Immature natural killer cell (primary cell): Measurements from ENCODE around the gene TNFRSF11A. TPM values are rescaled to one million over a fixed set of nuclear protein-coding genes. Genes with fewer than 3 reads are reported as not detected.

Source experiments
- DNase-seq, 3 donors: peaks; one replicate each; pipeline ENCODE4 v3.0.0; 2022; ENCODE audit warnings: mixed read lengths in 1 of 3
- H3K27ac Mint-ChIP-seq, 6 donors: one replicate each; pipeline ENCODE4 v1.8.0; 2020; ENCODE audit warnings: mixed read lengths in 6 of 6, mild to moderate bottlenecking in 5 of 6, inconsistent platforms in 4 of 6, moderate library complexity in 3 of 6
- H3K27me3 Mint-ChIP-seq, 3 donors: one replicate each; pipeline ENCODE4 v1.8.0; 2020 to 2021; ENCODE audit warnings: low read depth in 3 of 3, mild to moderate bottlenecking in 3 of 3, mixed read lengths in 3 of 3, moderate library complexity in 3 of 3, inconsistent platforms in 1 of 3
- H3K36me3 Mint-ChIP-seq, 3 donors: one replicate each; pipeline ENCODE4 v1.8.0; 2020; ENCODE audit warnings: mixed read lengths in 3 of 3, inconsistent platforms in 2 of 3, mild to moderate bottlenecking in 2 of 3
- H3K4me1 Mint-ChIP-seq, 2 donors: one replicate each; pipeline ENCODE4 v1.8.0; 2020; ENCODE audit warnings: inconsistent platforms in 2 of 2, mild to moderate bottlenecking in 2 of 2, mixed read lengths in 2 of 2, moderate library complexity in 1 of 2
- H3K4me3 Mint-ChIP-seq, 5 donors: one replicate each; pipeline ENCODE4 v1.8.0; 2020; ENCODE audit warnings: mild to moderate bottlenecking in 5 of 5, mixed read lengths in 5 of 5, inconsistent platforms in 3 of 5, moderate library complexity in 3 of 5
- H3K9me3 Mint-ChIP-seq, 6 donors: one replicate each; pipeline ENCODE4 v1.8.0; 2020; ENCODE audit warnings: mild to moderate bottlenecking in 6 of 6, mixed read lengths in 6 of 6, inconsistent platforms in 4 of 6, moderate library complexity in 3 of 6
- polyA plus RNA-seq, 3 donors: library from polyadenylated mRNA; unstranded; fragments of 300-500 nt; fragmentation: Illumina TruSeq; gene quantifications; one replicate each; pipeline ENCODE4 v1.2.3, GENCODE V29; 2021

The TNFRSF11A gene
- polyA plus RNA-seq, 3 donors from 2014 or later, result 13.5 to 23.3 (median 16.8) TPM

DNA sequence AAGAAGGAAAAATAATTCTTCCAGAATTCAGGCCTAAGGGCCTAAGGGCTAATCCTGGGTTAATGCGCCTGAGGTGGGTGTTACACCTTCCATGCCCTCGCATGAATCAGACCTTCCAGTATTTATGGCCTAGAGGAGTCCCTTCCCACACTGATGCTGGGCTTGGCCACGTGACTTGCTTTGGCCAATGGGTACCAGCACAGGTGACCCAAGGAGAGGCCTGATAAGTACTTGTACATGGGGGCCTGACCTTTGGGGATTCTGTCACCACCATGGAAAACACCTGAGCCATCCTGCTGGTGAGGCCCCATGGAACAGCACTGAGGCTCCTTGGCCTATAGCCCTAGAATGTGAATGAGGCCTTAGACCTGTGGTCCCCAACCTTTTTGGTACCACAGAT is 79.8 kb downstream of the TNFRSF11A start:
- Mint-ChIP-seq H3K9me3 (no peaks in the 10 kb centered on the region), H3K27ac (no peak overlapping the region), H3K36me3 (no peaks in the 10 kb centered on the region), H3K4me3 (no peak overlapping the region), H3K27me3 (peaks cover 0 to 10% (median 2%) of the 10 kb centered on the region in 3 donors), H3K4me1 (peaks cover 5 to 20% of the 10 kb centered on the region in 2 donors)
- DNase-seq, result no peak

DNA sequence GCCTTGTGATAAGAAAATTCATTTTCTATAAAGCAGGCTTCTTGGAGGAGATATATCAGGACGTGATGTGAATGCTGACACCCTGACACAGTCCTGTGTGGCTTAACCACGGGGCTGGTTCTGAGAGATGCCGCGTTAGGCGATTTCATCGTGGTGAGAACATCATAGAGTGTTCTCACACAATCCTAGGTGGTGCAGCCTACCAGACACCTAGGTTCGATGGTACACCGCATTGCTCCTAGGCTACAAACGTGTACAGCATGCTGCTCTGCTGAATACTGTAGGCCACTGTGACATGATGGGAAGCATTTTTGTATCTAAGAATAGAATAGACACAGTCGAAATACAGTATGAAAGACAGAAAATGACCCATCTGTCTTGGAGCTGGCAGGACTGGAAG is 82.5 kb downstream of the TNFRSF11A start:
- peak overlapping the region in 1 of 5 donors; percentile 14 for H3K4me3 Mint-ChIP-seq
- DNase-seq, result peak; percentile 23 to 46 (median 46)
- peaks cover 1 to 10% of the 10 kb centered on the region in 2 donors for H3K4me1 Mint-ChIP-seq
- no peaks in the 10 kb centered on the region for H3K9me3 Mint-ChIP-seq
- peak overlapping the region in 4 of 6 donors; percentile 19 to 67 (median 47) for H3K27ac Mint-ChIP-seq
- peaks cover 0 to 9% (median 6%) of the 10 kb centered on the region in 3 donors for H3K27me3 Mint-ChIP-seq
- peaks cover 0 to 5% (median 0%) of the 10 kb centered on the region in 3 donors for H3K36me3 Mint-ChIP-seq

DNA sequence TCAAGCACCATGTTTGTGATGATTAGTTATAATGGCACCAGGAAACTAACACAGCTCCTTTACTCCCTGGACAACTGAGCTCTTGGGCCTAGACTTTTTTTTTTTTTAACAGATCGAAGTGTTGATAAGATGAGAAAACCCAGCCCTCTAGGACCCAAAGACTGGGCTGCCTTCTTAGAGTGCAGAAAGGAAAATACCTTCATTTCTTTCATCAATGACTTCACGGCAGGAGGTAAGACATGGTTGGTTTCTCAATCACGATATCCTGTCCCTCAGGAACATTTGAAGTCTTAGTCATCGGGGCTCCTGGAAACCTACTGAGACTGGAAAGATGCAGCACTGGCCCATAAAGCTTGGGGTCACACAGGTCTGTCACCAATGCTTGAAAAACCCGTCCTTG is 84.7 kb downstream of the TNFRSF11A start:
- no peak overlapping the region for H3K4me3 Mint-ChIP-seq
- H3K4me1 Mint-ChIP-seq, result peaks cover 1 to 10% of the 10 kb centered on the region in 2 donors
- H3K27ac Mint-ChIP-seq, result no peak overlapping the region
- peaks cover 0 to 10% (median 4%) of the 10 kb centered on the region in 3 donors for H3K27me3 Mint-ChIP-seq
- no peaks in the 10 kb centered on the region for H3K9me3 Mint-ChIP-seq
- DNase-seq, result no peak
- peaks cover 0 to 5% (median 0%) of the 10 kb centered on the region in 3 donors for H3K36me3 Mint-ChIP-seq

DNA sequence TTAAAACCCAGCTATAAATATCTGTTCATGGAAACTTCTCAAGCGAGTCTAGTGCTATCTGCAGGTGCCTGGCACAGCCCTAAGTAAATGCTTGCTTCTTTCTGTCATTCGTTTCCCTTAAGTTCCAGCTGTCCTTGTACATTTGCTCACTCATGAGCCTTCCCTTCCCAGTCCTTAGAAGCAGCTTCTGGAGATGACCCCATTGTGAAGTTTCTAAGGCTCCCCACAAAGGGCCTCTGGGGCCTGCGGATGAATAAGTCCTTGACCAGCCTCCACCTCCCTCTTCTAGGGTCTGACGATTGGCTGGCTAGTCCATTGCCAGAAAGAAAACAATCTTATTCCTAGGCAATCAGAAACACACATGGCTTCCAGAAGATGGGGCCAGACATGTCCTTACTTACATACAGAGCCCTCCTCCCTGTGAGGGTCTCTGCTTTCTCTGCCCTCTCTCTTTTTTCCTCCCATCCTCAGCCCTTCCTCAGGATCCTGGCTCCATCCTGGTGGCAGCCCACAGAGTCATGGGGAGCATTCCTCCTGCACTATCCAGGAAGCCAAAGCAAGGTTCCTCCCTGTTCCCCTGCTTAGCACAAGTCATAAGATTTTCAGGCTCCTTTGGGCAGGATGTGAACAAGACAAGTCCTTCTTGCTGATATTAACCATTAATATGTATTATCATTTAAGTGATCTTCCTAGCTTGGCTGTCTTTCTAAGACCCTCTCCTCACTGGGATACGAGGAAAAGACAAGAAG is 87.3 kb downstream of the TNFRSF11A start:
- no peak for DNase-seq

DNA sequence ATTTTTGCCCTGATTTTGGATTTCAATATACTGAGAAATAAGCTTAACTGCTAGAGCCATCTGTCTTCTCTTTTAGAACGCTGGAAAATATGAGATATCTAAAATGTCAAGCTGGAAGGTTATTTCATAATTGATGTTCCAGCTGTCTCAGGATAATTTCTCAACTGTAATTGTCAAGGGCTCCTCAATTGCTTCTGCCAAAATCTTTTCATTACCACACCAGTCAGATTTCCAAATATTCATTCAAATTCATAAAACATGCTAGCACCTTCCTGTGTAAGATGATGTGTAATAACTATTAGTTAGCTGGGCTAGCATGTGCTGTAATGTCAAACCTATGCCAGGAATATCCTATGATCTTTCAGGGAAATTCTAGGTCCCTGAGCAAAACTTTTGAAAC is 88.1 kb downstream of the TNFRSF11A start:
- H3K4me1 Mint-ChIP-seq, result no peaks in the 10 kb centered on the region
- no peak for DNase-seq
- H3K27ac Mint-ChIP-seq, result no peak overlapping the region
- peaks cover 0 to 12% (median 4%) of the 10 kb centered on the region in 3 donors for H3K27me3 Mint-ChIP-seq
- no peak overlapping the region for H3K4me3 Mint-ChIP-seq
- peaks cover 0 to 5% (median 5%) of the 10 kb centered on the region in 3 donors for H3K36me3 Mint-ChIP-seq
- no peaks in the 10 kb centered on the region for H3K9me3 Mint-ChIP-seq

More for the DNA sequence above, 87.3 kb downstream of the TNFRSF11A start:
- Mint-ChIP-seq H3K4me1 (peaks cover 1 to 7% of the 10 kb centered on the region in 2 donors), H3K27me3 (peaks cover 0 to 12% (median 4%) of the 10 kb centered on the region in 3 donors), H3K36me3 (peaks cover 0 to 5% (median 5%) of the 10 kb centered on the region in 3 donors), H3K4me3 (no peak overlapping the region), H3K9me3 (no peaks in the 10 kb centered on the region), H3K27ac (no peak overlapping the region)

DNA sequence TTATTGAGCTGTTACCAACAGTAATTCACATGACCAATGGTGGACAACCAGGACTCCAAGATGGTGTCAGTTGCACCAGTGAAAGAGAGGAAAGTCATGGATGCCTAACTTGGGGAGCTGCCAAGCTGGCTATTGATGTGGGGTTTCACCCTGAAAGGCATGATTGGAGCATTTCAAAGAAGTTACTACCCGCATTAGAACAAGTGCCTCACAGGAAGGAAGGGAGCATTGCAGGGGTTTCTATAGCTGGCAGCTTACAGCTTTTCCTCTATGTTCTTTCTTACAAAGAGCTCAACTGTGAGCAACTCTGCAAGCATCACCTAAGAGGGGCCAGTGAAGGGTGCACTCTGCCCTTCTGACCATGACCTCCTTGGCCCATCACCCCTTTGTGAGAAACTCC is 93.1 kb downstream of the TNFRSF11A start:
- DNase-seq, result no peak

DNA sequence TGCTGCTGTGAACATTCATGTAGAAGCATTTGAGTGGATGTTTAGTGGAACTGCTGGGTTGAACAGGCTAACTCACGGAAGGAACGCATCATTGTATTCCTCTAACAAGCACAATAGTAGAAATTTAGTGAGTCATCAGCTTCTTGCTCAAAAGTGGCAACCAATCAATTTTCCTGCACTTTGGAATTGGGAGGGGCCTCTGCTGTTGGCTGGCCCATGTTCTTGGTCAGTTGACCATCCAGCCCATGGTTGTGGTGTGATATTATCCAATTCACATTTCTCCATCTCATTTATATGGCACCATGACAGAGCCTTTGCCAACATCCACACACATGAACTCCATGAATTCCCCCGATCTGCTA is 95.0 kb downstream of the TNFRSF11A start:
- peak overlapping the region; percentile 68 to 87 (median 83) for H3K4me3 Mint-ChIP-seq
- no peaks in the 10 kb centered on the region for H3K9me3 Mint-ChIP-seq
- H3K27ac Mint-ChIP-seq, result peak overlapping the region; percentile 85 to 90 (median 89)
- H3K36me3 Mint-ChIP-seq, result peaks cover 0 to 5% (median 5%) of the 10 kb centered on the region in 3 donors
- H3K27me3 Mint-ChIP-seq, result peaks cover 2 to 6% (median 3%) of the 10 kb centered on the region in 3 donors
- peaks cover 19 to 20% of the 10 kb centered on the region in 2 donors for H3K4me1 Mint-ChIP-seq
- DNase-seq, result no peak

More for the DNA sequence above, 93.1 kb downstream of the TNFRSF11A start:
- peaks cover 19 to 20% of the 10 kb centered on the region in 2 donors for H3K4me1 Mint-ChIP-seq
- H3K36me3 Mint-ChIP-seq, result peaks cover 0 to 5% (median 5%) of the 10 kb centered on the region in 3 donors
- peaks cover 2 to 10% (median 6%) of the 10 kb centered on the region in 3 donors for H3K27me3 Mint-ChIP-seq
- H3K9me3 Mint-ChIP-seq, result no peaks in the 10 kb centered on the region
- H3K4me3 Mint-ChIP-seq, result no peak overlapping the region
- H3K27ac Mint-ChIP-seq, result no peak overlapping the region

DNA sequence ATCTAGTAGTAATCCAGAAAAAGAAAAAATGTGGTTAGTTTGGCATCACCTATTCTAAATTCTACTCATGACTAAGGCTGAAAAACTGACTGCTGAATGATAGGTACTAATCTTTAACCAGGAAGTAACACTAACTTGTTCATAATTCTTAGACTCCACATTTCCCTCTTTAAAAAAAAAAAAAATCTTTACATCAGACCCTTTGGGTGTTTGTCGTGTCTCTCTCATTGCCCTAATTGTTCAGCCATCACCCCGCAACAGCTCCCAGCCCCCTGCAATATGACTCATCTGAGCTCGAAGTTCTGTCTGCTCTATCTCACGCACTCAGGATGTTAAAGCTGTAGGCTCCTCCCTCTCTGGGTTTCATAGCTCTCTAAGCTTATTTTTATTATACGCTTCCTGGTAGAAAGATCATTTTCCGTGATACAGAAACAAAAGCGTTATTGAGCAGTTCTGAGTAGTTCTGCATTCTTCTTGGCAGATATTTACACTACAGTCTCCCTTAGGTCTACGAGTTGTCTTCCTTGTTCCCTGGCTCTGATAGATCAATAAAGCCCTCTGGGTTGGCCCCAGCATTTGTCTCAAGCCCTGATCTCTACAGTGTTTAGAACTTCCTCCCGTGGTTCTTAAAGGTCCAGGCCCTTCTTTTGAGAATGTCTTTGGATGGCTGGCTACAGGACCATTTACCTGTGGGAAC is 95.6 kb downstream of the TNFRSF11A start:
- Mint-ChIP-seq H3K4me1 (peaks cover 22 to 23% of the 10 kb centered on the region in 2 donors), H3K27ac (peak overlapping the region; percentile 85 to 90 (median 89)), H3K9me3 (no peaks in the 10 kb centered on the region), H3K36me3 (peaks cover 0 to 5% (median 2%) of the 10 kb centered on the region in 3 donors), H3K27me3 (peaks cover 2 to 8% (median 3%) of the 10 kb centered on the region in 3 donors), H3K4me3 (peak overlapping the region; percentile 68 to 87 (median 83))
- peak; percentile 59 to 72 (median 67) for DNase-seq

DNA sequence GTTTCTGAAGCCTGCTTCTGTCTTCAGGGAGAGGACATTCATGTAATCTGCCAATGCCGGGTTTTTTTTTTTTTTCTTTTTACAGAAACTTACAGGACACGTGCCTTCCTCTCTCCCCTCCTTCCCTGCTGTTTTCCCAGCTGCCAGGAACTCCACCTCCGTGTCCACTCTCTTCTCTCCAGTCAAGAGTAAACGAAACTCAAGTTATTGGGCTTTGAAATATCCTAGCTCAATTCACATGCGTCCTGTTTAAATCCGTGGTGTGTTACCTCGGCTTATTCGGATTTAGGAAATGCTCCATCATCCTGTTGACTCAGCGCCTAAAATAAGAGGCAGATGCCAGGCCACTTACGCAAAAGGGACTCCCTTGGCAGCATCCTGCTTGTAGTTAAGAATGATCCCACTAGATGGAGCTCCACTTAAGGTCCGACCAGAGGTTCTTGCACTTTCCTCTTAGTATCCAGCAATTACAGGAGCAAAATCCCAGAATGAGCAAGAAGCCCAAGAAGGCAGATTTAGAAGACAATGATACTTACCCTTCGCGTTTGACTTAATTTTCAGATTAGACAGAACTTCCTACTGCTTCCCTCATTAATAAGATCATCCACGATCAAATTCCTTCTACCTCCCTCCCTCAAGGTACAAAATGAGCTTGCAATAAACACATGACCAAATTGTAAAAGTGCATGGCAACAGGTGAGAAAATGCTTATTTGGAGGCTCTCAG is 100.5 kb downstream of the TNFRSF11A start:
- Mint-ChIP-seq H3K4me1 (peaks cover 16 to 19% of the 10 kb centered on the region in 2 donors), H3K36me3 (peaks cover 0 to under 1% (median 0%) of the 10 kb centered on the region in 3 donors), H3K27ac (peak overlapping the region in 1 of 6 donors; percentile 1), H3K4me3 (peak overlapping the region in 1 of 5 donors; percentile 40), H3K9me3 (peaks cover 0 to 7% (median 0%) of the 10 kb centered on the region in 6 donors), H3K27me3 (peaks cover 1 to 5% (median 3%) of the 10 kb centered on the region in 3 donors)
- DNase-seq, result peak; percentile 51 to 61 (median 59)

DNA sequence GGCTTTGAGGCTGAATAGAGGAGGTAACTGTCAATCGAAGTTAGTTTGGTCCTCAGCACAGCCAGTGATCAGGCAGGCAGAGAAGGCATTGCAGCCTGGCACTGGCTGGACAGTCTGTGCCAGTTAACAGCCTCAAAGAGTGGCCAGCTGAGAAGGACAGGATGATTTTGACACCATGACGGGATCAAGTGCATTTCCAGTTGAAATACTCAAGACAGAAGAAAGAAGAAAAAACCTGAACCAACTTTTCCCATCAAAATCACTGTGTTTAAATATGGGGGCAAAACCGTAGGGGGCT is 101.0 kb downstream of the TNFRSF11A start:
- Mint-ChIP-seq H3K4me3 (no peak overlapping the region), H3K27ac (no peak overlapping the region), H3K4me1 (peaks cover 11 to 14% of the 10 kb centered on the region in 2 donors)

DNA sequence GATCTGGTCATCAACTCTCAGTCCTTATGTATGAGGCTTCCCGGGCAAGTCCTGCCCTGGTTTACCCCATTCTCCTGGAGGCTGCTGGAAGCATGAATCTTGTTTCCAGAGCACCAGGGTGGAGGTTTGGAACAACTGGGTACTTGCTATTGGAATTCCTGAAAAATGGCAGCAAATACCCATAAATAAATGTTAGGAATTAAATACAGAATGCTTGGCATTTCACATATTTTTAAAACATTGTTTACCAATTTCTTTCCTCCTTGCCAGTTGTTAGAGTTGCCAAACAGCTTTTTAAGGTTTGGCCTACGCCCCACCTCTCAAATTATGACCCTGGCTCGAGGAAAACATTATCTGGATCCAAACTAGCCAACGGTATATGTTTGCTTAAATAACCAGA is 107.1 kb downstream of the TNFRSF11A start:
- Mint-ChIP-seq H3K4me1 (no peaks in the 10 kb centered on the region), H3K9me3 (peaks cover 0 to 7% (median 0%) of the 10 kb centered on the region in 6 donors), H3K27me3 (peaks cover 0 to 1% (median 0%) of the 10 kb centered on the region in 3 donors), H3K36me3 (no peaks in the 10 kb centered on the region), H3K4me3 (no peak overlapping the region), H3K27ac (no peak overlapping the region)
- no peak for DNase-seq

More for the DNA sequence above, 101.0 kb downstream of the TNFRSF11A start:
- no peak for DNase-seq
- Mint-ChIP-seq H3K27me3 (peaks cover 1 to 3% (median 2%) of the 10 kb centered on the region in 3 donors), H3K36me3 (no peaks in the 10 kb centered on the region), H3K9me3 (peaks cover 0 to 7% (median 0%) of the 10 kb centered on the region in 6 donors)

DNA sequence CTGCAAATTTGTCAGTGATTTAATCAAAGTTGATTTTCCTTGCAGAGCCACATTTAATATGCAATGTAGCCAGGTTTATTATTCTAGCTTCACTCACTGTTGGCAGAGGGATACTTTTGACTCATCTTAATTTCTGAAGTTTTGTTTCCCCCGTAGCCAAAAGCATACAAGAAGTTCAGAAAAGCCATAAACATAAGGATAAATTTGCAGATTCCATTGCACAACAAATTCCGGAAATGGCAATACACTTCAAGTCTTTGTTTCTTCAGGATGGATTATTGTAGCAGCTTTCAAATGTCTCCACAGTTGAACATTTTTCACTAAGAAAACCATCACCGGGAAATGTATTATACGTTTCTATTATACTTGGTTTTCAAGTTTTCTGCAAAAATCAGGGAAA is 109.7 kb downstream of the TNFRSF11A start:
- no peaks in the 10 kb centered on the region for H3K4me1 Mint-ChIP-seq
- H3K36me3 Mint-ChIP-seq, result no peaks in the 10 kb centered on the region
- H3K27ac Mint-ChIP-seq, result no peak overlapping the region
- peaks cover 0 to 4% (median 1%) of the 10 kb centered on the region in 3 donors for H3K27me3 Mint-ChIP-seq
- H3K9me3 Mint-ChIP-seq, result peaks cover 0 to under 1% (median 0%) of the 10 kb centered on the region in 6 donors
- H3K4me3 Mint-ChIP-seq, result no peak overlapping the region
- DNase-seq, result no peak

DNA sequence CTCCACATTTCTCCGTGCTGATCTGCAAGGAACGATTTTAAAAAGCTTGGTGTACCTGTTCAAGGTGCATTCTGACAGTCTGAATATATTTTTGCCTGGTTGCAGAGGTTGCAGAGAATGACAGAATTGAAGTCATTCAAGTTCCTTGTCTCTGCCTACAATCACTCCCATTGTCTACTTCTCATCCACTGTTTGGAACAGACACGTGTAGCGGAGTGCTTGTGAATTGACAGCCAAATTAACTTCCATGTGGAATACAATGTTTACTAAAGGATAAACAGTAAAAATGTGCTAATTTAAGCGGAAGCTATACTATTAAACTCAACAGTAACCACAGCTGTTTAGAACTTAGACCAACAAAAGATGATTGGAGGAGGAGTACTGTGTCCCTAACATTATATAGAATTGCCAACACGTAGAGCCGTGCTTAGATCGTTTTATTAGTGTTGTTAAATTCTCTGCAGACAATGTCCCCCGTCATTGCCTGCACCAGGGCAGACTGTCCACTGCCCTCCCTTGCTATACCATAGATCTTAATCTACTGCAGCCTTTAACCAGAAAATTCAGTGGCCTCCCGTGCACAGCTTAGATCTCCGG is 110.4 kb downstream of the TNFRSF11A start:
- Mint-ChIP-seq H3K4me1 (no peaks in the 10 kb centered on the region), H3K27ac (no peak overlapping the region), H3K36me3 (no peaks in the 10 kb centered on the region), H3K4me3 (no peak overlapping the region), H3K9me3 (no peaks in the 10 kb centered on the region), H3K27me3 (peaks cover 1 to 4% (median 2%) of the 10 kb centered on the region in 3 donors)
- no peak for DNase-seq
